Right lung (tissue), 5 donors: ENCODE data around the gene CLEC18A. TPM values are rescaled to one million over a fixed set of nuclear protein-coding genes. Genes with fewer than 3 reads are reported as not detected.

ENCODE experiments used
- polyA plus RNA-seq, 5 donors: library from polyadenylated mRNA; unstranded; fragments of 120-200 nt; gene quantifications; one replicate each; pipeline versions ENCODE4 v1.2.1 to v1.2.3, GENCODE V29; 2013; ENCODE audit warnings: inconsistent platforms in 1 of 5, low replicate concordance in 1 of 5; ENCODE audit not compliant: insufficient read length in 5 of 5, insufficient read depth in 1 of 5

The CLEC18A gene
- polyA plus RNA-seq, 5 donors, result 0.48 to 1.4 (median 0.89) TPM

Other genes with a start within 250 kb of the CLEC18A start
- gene NQO1, start 224.8 kb upstream of the CLEC18A start, polyA plus RNA-seq, result 10 to 100 TPM in 4 of 5 donors, 1 to 10 TPM in 1; 9.8 to 29.9 (median 13.5) TPM
- 10 to 100 TPM; 62.0 to 75.9 (median 66.2) TPM for gene NOB1, start 196.4 kb upstream of the CLEC18A start, polyA plus RNA-seq
- 10 to 100 TPM; 26.6 to 34.0 (median 30.8) TPM for gene WWP2, start 189.0 kb upstream of the CLEC18A start, polyA plus RNA-seq
- gene PDPR, start 163.0 kb downstream of the CLEC18A start, polyA plus RNA-seq, result 10 to 100 TPM; 33.7 to 45.7 (median 35.4) TPM
- gene CLEC18C, start 222.5 kb downstream of the CLEC18A start, polyA plus RNA-seq, result under 1 TPM in 3 of 5 donors, not detected in 2; 0.13 to 0.46 (median 0.40) TPM